ENCODE measurements around the gene MPHOSPH10. TPM values are rescaled to one million over a fixed set of nuclear protein-coding genes. Genes with fewer than 3 reads are reported as not detected.

MPHOSPH10 gene
- total RNA-seq, 1 donor from 2014 or later: 21.6 TPM

- peaks cover 8 to 97% of the 10 kb centered on the region in 2 donors for H3K36me3 ChIP-seq
- no peaks in the 10 kb centered on the region for H3K9me3 ChIP-seq
- H3K4me3 ChIP-seq: no peak overlapping the region
- H3K27ac ChIP-seq: no peak overlapping the region
- no peaks in the 10 kb centered on the region for H3K27me3 ChIP-seq
- TF ChIP-seq CTCF (IDR thresholded peaks at IDR 0.05) (no peak), POLR2A (IDR thresholded peaks at IDR 0.05) (no peak), POLR2AphosphoS5 (IDR thresholded peaks at IDR 0.05; ENCODE audit: insufficient read depth in 1 of 2, low read depth in 1 of 2) (no peak)
- intact Hi-C loops (cut with DNase I): no loop called here
- no peak for DNase-seq (ENCODE audit: extremely low spot score in 2 of 2)
- no peaks in the 10 kb centered on the region for H3K4me1 ChIP-seq
Measured at GRCh38 chr2:71143782-71144181, 13.3 kb downstream of the MPHOSPH10 start.

- Histone ChIP-seq H3K9me3 (no peaks in the 10 kb centered on the region), H3K4me1 (no peaks in the 10 kb centered on the region), H3K4me3 (no peak overlapping the region), H3K27me3 (no peaks in the 10 kb centered on the region), H3K36me3 (peaks cover 0 to 66% of the 10 kb centered on the region in 2 donors), H3K27ac (no peak overlapping the region)
- no peak for TF ChIP-seq POLR2AphosphoS5 (IDR thresholded peaks at IDR 0.05; ENCODE audit: insufficient read depth in 1 of 2, low read depth in 1 of 2)
- no peak for TF ChIP-seq CTCF (IDR thresholded peaks at IDR 0.05)
- no peak for TF ChIP-seq POLR2A (IDR thresholded peaks at IDR 0.05)
- intact Hi-C loops (cut with DNase I): no loop called here
- no peak for DNase-seq (ENCODE audit: extremely low spot score in 2 of 2)
Measured at GRCh38 chr2:71148506-71149063, 18.2 kb downstream of the MPHOSPH10 start.

- Histone ChIP-seq H3K9me3 (no peaks in the 10 kb centered on the region), H3K27ac (no peak overlapping the region), H3K27me3 (no peaks in the 10 kb centered on the region), H3K36me3 (peaks cover 0 to 50% of the 10 kb centered on the region in 2 donors), H3K4me1 (no peaks in the 10 kb centered on the region), H3K4me3 (no peak overlapping the region)
- intact Hi-C loops (cut with DNase I): no loop called here
- DNase-seq (ENCODE audit: extremely low spot score in 2 of 2): no peak
- TF ChIP-seq POLR2A (IDR thresholded peaks at IDR 0.05): no peak
- no peak for TF ChIP-seq CTCF (IDR thresholded peaks at IDR 0.05)
- TF ChIP-seq POLR2AphosphoS5 (IDR thresholded peaks at IDR 0.05; ENCODE audit: insufficient read depth in 1 of 2, low read depth in 1 of 2): no peak
Measured at GRCh38 chr2:71150082-71150816, 19.8 kb downstream of the MPHOSPH10 start.

GRCh38 chr2:71151620-71152019 is 21.2 kb downstream of the MPHOSPH10 start:
- intact Hi-C loops (cut with DNase I): no loop called here
- H3K4me3 ChIP-seq: no peak overlapping the region
- no peaks in the 10 kb centered on the region for H3K9me3 ChIP-seq
- H3K27me3 ChIP-seq: no peaks in the 10 kb centered on the region
- H3K27ac ChIP-seq: no peak overlapping the region
- no peak for TF ChIP-seq POLR2A (IDR thresholded peaks at IDR 0.05)
- no peak for TF ChIP-seq POLR2AphosphoS5 (IDR thresholded peaks at IDR 0.05; ENCODE audit: insufficient read depth in 1 of 2, low read depth in 1 of 2)
- TF ChIP-seq CTCF (IDR thresholded peaks at IDR 0.05): no peak
- peaks cover under 1% of the 10 kb centered on the region for H3K4me1 ChIP-seq
- H3K36me3 ChIP-seq: peaks cover 0 to 36% of the 10 kb centered on the region in 2 donors
- no peak for DNase-seq (ENCODE audit: extremely low spot score in 2 of 2)

All from vagina (tissue), 2 donors.